Measurements from ENCODE around the gene PDXP. TPM values are rescaled to one million over a fixed set of nuclear protein-coding genes. Genes with fewer than 3 reads are reported as not detected.

Gene PDXP
- total and polyA plus RNA-seq, 2 experiments from 2014 or later = 15.0 to 55.6 TPM

GRCh38 chr22:37618072-37618656 is 40.4 kb upstream of the PDXP start:
- ATAC-seq (no peak), DNase-seq (ENCODE audit: low spot score) (no peak)
- no peak for TF ChIP-seq ZNF462 (CRISPR knock-in tag; IDR thresholded peaks at IDR 0.05)
- TF ChIP-seq EZH2 (IDR thresholded peaks at IDR 0.05; ENCODE audit: low read depth, unreplicated experiment) = no peak
- TF ChIP-seq CTCF (conservative IDR thresholded peaks at IDR 0.05; ENCODE audit: low read depth in 2 of 2) = no peak
- no peak for TF ChIP-seq STAT1 (IDR thresholded peaks at IDR 0.05; ENCODE audit: unreplicated experiment)
- no peak for TF ChIP-seq EZH2phosphoT487 (IDR thresholded peaks at IDR 0.05; ENCODE audit: unreplicated experiment)
- TF ChIP-seq REST (IDR thresholded peaks at IDR 0.05; ENCODE audit: unreplicated experiment) = no peak
- TF ChIP-seq ZNF331 (CRISPR knock-in tag; IDR thresholded peaks at IDR 0.05; ENCODE audit: low read depth) = no peak
- TF ChIP-seq ETS1 (IDR thresholded peaks at IDR 0.05) = no peak
- TF ChIP-seq POLR2AphosphoS5 (IDR thresholded peaks at IDR 0.05; ENCODE audit: low read depth) = no peak
- TF ChIP-seq ZNF114 (CRISPR knock-in tag; IDR thresholded peaks at IDR 0.05) = no peak
- no peak for TF ChIP-seq JUNB (IDR thresholded peaks at IDR 0.05; ENCODE audit: unreplicated experiment)
- Histone ChIP-seq H3K4me2 (no peak overlapping the region), H3K36me3 (ENCODE audit: insufficient read depth) (0 out of 2 replicates have a peak, but pooled peaks cover 6% of the 10 kb centered on the region), H3K4me1 (ENCODE audit: insufficient read depth) (no peaks in the 10 kb centered on the region), H3K27ac (ENCODE audit: low read depth) (no peak overlapping the region), H3K9me2 (ENCODE audit: insufficient read depth) (no peaks in the 10 kb centered on the region), H3K4me3 (no peak overlapping the region), H2AFZ (no peak overlapping the region), H3F3A (replicated peaks; ENCODE audit: low read depth) (peaks cover 10% of the 10 kb centered on the region; the same call in 1 of the 2 replicates), H4K20me1 (replicated peaks; ENCODE audit: insufficient read depth) (peaks cover 4% of the 10 kb centered on the region), H3K79me2 (replicated peaks; ENCODE audit: insufficient read depth) (no peaks in the 10 kb centered on the region), H3K27me3 (ENCODE audit: insufficient read depth) (no peaks in the 10 kb centered on the region)
- Mint-ChIP-seq H3K27me3 (ENCODE audit: insufficient read depth, low read depth, poor library complexity) (peaks cover 10% of the 10 kb centered on the region), H3K4me3 (no peak overlapping the region), H3K27ac (no peak overlapping the region), H3K4me1 (no peaks in the 10 kb centered on the region), H3K9me3 (no peaks in the 10 kb centered on the region), H3K36me3 (ENCODE audit: low read depth) (peaks cover 33% of the 10 kb centered on the region)

Measured in GM23338 (cell line).